ENCODE results near the gene CCR8.

- TF ChIP-seq YY1 (IDR thresholded peaks at IDR 0.05; ENCODE audit: insufficient read depth, insufficient read length) (no peak), ZNF274 (IDR thresholded peaks at IDR 0.05; ENCODE audit: low read depth, low read length) (no peak), SUZ12 (IDR thresholded peaks at IDR 0.05; ENCODE audit: extremely low read depth, insufficient read depth, insufficient read length) (no peak)
Observed at GRCh38 chr3:39285332-39285731, 44.2 kb upstream of the CCR8 start.
